ENCODE results near the gene ARL8A.

The ARL8A gene

GRCh38 chr1:202127061-202127460, 17.5 kb downstream of the ARL8A start:
- Histone ChIP-seq H3K27me3 (replicated peaks; ENCODE audit: control insufficient read depth, insufficient read depth, low read length, poor library complexity, severe bottlenecking) (no peaks in the 10 kb centered on the region), H3K36me3 (ENCODE audit: control insufficient read depth, insufficient read depth, low read length) (peaks cover under 1% of the 10 kb centered on the region), H3K4me1 (ENCODE audit: control insufficient read depth, insufficient read depth, low read length, poor library complexity, severe bottlenecking) (peaks cover 4% of the 10 kb centered on the region), H3K4me3 (ENCODE audit: insufficient read depth, low read depth, low read length, poor library complexity, severe bottlenecking) (no peak overlapping the region), H3K27ac (ENCODE audit: insufficient read depth, low read length, poor library complexity, severe bottlenecking) (no peak overlapping the region), H3K9me3 (ENCODE audit: control insufficient read depth, low read length) (no peaks in the 10 kb centered on the region)
- DNase-seq: no peak

DNA sequence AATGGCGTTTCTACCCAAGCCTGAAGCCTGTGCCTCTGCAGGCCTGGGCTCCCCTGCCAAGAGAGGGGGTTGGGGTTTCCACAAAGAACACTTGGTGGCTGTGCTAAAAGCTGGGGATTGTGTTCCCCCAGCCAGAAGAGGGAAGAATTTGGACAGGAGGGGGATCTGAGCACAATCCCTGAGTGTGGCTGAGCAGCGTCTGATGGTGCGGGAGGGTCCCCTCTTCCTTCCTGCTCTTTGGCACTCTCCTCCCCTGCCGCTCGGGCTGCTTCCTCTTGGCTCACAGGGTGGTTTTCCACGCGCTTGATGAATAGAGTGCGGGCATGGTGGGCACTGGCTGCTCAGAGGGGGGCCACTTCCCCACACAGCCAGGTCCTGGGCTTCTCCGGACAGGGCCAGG, 18.1 kb downstream of the ARL8A start:
- Histone ChIP-seq H3K36me3 (ENCODE audit: control insufficient read depth, insufficient read depth, low read length) (no peaks in the 10 kb centered on the region), H3K27ac (ENCODE audit: insufficient read depth, low read length, poor library complexity, severe bottlenecking) (no peak overlapping the region), H3K4me3 (ENCODE audit: insufficient read depth, low read depth, low read length, poor library complexity, severe bottlenecking) (no peak overlapping the region), H3K4me1 (ENCODE audit: control insufficient read depth, insufficient read depth, low read length, poor library complexity, severe bottlenecking) (no peaks in the 10 kb centered on the region), H3K27me3 (replicated peaks; ENCODE audit: control insufficient read depth, insufficient read depth, low read length, poor library complexity, severe bottlenecking) (no peaks in the 10 kb centered on the region), H3K9me3 (ENCODE audit: control insufficient read depth, low read length) (no peaks in the 10 kb centered on the region)
- DNase-seq: no peak

- H3K27ac ChIP-seq (ENCODE audit: insufficient read depth, low read length, poor library complexity, severe bottlenecking): no peak overlapping the region
- H3K4me1 ChIP-seq (ENCODE audit: control insufficient read depth, insufficient read depth, low read length, poor library complexity, severe bottlenecking): no peaks in the 10 kb centered on the region
- H3K4me3 ChIP-seq (ENCODE audit: insufficient read depth, low read depth, low read length, poor library complexity, severe bottlenecking): no peak overlapping the region
- no peaks in the 10 kb centered on the region for H3K9me3 ChIP-seq (ENCODE audit: control insufficient read depth, low read length)
- H3K36me3 ChIP-seq (ENCODE audit: control insufficient read depth, insufficient read depth, low read length): no peaks in the 10 kb centered on the region
- H3K27me3 ChIP-seq (replicated peaks; ENCODE audit: control insufficient read depth, insufficient read depth, low read length, poor library complexity, severe bottlenecking): no peaks in the 10 kb centered on the region
- no peak for DNase-seq
Measured at GRCh38 chr1:202125611-202126010, 18.9 kb downstream of the ARL8A start.

DNA sequence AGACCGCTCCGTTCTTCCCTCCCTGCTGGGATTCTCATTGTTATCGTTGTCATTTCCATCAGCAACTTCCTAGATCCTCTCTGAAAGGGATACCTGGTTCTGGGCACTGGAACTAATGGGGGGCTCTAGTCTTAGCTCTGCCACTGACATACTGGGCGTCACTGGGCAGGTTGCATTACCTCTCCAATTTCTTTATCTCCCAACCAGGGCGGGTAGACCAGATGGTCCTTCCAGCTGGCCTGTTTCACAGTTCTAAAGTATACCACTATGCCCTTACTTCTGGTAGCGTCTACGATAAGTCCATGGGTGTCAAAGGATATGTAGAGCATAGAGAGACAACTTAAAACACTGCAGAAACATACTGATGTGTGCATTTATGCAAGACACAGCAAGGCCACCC, 20.4 kb downstream of the ARL8A start:
- Histone ChIP-seq H3K4me3 (ENCODE audit: insufficient read depth, low read depth, low read length, poor library complexity, severe bottlenecking) (no peak overlapping the region), H3K9me3 (ENCODE audit: control insufficient read depth, low read length) (no peaks in the 10 kb centered on the region), H3K36me3 (ENCODE audit: control insufficient read depth, insufficient read depth, low read length) (no peaks in the 10 kb centered on the region), H3K4me1 (ENCODE audit: control insufficient read depth, insufficient read depth, low read length, poor library complexity, severe bottlenecking) (no peaks in the 10 kb centered on the region), H3K27ac (ENCODE audit: insufficient read depth, low read length, poor library complexity, severe bottlenecking) (no peak overlapping the region), H3K27me3 (replicated peaks; ENCODE audit: control insufficient read depth, insufficient read depth, low read length, poor library complexity, severe bottlenecking) (no peaks in the 10 kb centered on the region)
- DNase-seq: no peak

DNA sequence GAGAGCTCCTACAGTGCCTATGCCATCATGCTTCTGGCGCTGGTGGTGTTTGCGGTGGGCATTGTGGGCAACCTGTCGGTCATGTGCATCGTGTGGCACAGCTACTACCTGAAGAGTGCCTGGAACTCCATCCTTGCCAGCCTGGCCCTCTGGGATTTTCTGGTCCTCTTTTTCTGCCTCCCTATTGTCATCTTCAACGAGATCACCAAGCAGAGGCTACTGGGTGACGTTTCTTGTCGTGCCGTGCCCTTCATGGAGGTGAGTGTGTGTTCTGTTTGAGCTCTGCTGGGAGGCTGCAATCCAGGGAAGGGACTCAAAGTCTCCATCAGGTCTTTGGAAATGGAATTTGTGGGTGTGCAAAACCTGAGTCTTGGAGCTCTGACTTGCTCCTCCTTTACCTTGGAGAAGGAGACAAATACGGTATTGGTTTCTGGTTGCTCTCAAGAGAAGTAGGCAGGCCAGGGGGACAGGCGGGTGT, 21.2 kb downstream of the ARL8A start:
- DNase-seq: no peak

GRCh38 chr1:202122639-202123335, 21.8 kb downstream of the ARL8A start, which contains the start of gene GPR37L1:
GPR37L1 (plus strand) TSS chr1:202122917; CDS start chr1:202122964, 47 bp downstream.
- Histone ChIP-seq H3K9me3 (ENCODE audit: control insufficient read depth, low read length) (no peaks in the 10 kb centered on the region), H3K4me1 (ENCODE audit: control insufficient read depth, insufficient read depth, low read length, poor library complexity, severe bottlenecking) (no peaks in the 10 kb centered on the region), H3K27ac (ENCODE audit: insufficient read depth, low read length, poor library complexity, severe bottlenecking) (no peak within 1 kb of the TSS), H3K27me3 (replicated peaks; ENCODE audit: control insufficient read depth, insufficient read depth, low read length, poor library complexity, severe bottlenecking) (no peaks in the 10 kb centered on the region), H3K4me3 (ENCODE audit: insufficient read depth, low read depth, low read length, poor library complexity, severe bottlenecking) (no peak within 1 kb of the TSS), H3K36me3 (ENCODE audit: control insufficient read depth, insufficient read depth, low read length) (no peaks in the 10 kb centered on the region)
- DNase-seq: no peak

More for the DNA sequence above, 21.2 kb downstream of the ARL8A start:
- no peaks in the 10 kb centered on the region for H3K27me3 ChIP-seq (replicated peaks; ENCODE audit: control insufficient read depth, insufficient read depth, low read length, poor library complexity, severe bottlenecking)
- H3K4me3 ChIP-seq (ENCODE audit: insufficient read depth, low read depth, low read length, poor library complexity, severe bottlenecking): no peak overlapping the region
- no peaks in the 10 kb centered on the region for H3K36me3 ChIP-seq (ENCODE audit: control insufficient read depth, insufficient read depth, low read length)
- H3K27ac ChIP-seq (ENCODE audit: insufficient read depth, low read length, poor library complexity, severe bottlenecking): no peak overlapping the region
- H3K9me3 ChIP-seq (ENCODE audit: control insufficient read depth, low read length): no peaks in the 10 kb centered on the region
- no peaks in the 10 kb centered on the region for H3K4me1 ChIP-seq (ENCODE audit: control insufficient read depth, insufficient read depth, low read length, poor library complexity, severe bottlenecking)

DNA sequence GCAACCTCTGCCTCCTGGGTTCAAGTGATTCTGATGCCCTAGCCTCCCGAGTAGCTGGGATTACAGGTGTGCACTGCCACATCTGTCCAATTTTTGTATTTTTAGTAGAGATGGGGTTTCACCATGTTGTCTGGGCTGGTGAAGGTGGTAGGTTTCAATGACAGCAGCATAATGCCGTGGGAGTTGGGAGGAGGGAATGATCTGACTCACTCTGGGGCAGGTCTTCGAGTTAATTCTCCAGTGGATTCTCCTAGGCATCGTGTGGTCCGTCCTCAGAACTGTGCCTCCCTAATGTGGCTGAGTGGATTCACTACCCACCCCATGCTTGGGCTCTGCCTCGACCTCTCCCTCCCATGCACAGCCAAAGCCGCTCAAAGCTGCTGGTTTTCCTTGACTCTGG, 23.5 kb downstream of the ARL8A start:
- H3K4me1 ChIP-seq (ENCODE audit: control insufficient read depth, insufficient read depth, low read length, poor library complexity, severe bottlenecking): no peaks in the 10 kb centered on the region
- no peak for DNase-seq
- H3K36me3 ChIP-seq (ENCODE audit: control insufficient read depth, insufficient read depth, low read length): no peaks in the 10 kb centered on the region
- H3K27me3 ChIP-seq (replicated peaks; ENCODE audit: control insufficient read depth, insufficient read depth, low read length, poor library complexity, severe bottlenecking): no peaks in the 10 kb centered on the region
- H3K9me3 ChIP-seq (ENCODE audit: control insufficient read depth, low read length): no peaks in the 10 kb centered on the region
- no peak overlapping the region for H3K27ac ChIP-seq (ENCODE audit: insufficient read depth, low read length, poor library complexity, severe bottlenecking)
- H3K4me3 ChIP-seq (ENCODE audit: insufficient read depth, low read depth, low read length, poor library complexity, severe bottlenecking): no peak overlapping the region

DNA sequence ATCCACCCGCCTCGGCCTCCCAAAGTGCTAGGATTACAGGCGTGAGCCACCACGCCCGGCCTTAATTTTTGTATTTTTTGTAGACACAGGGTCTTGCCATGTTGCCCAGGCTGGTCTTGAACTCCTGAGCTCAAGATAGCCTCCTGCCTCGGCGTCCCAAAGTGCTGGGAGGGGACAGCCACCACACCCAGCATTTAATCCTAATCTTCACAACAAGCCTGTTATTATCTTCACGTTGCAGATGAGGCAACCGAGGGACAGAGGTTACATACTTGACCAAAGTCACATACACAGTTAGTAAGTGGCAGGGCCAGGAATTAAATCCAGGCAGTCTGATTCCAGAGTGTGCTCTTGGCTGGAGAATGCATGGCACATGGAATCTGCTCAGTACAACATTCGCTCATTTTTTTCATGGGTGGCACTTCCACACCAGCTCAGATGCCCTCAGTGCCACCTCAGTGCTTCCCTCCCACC, 26.6 kb downstream of the ARL8A start:
- no peak overlapping the region for H3K27ac ChIP-seq (ENCODE audit: insufficient read depth, low read length, poor library complexity, severe bottlenecking)
- H3K9me3 ChIP-seq (ENCODE audit: control insufficient read depth, low read length): no peaks in the 10 kb centered on the region
- no peaks in the 10 kb centered on the region for H3K36me3 ChIP-seq (ENCODE audit: control insufficient read depth, insufficient read depth, low read length)
- H3K4me3 ChIP-seq (ENCODE audit: insufficient read depth, low read depth, low read length, poor library complexity, severe bottlenecking): no peak overlapping the region
- no peaks in the 10 kb centered on the region for H3K27me3 ChIP-seq (replicated peaks; ENCODE audit: control insufficient read depth, insufficient read depth, low read length, poor library complexity, severe bottlenecking)
- H3K4me1 ChIP-seq (ENCODE audit: control insufficient read depth, insufficient read depth, low read length, poor library complexity, severe bottlenecking): no peaks in the 10 kb centered on the region
- DNase-seq: no peak

DNA sequence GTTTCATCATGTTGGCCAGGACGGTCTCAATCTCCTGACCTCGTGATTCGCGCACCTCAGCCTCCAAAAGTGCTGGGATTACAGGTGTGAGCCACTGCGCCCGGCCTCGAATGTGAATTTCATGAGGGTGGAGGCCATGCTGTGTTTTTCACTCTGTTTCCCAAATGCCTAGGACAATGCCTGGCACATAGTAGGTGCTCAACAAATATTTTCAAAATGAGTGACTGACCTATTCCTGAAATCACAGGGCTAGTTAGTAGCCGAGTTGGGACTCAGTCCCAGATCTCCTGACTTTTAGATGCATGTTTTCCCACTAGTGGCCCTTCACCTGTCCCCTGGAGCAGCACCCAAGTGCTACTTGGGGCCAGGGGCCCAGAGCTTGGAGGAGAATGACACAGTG, 28.2 kb downstream of the ARL8A start:
- Histone ChIP-seq H3K4me3 (ENCODE audit: insufficient read depth, low read depth, low read length, poor library complexity, severe bottlenecking) (no peak overlapping the region), H3K36me3 (ENCODE audit: control insufficient read depth, insufficient read depth, low read length) (no peaks in the 10 kb centered on the region), H3K9me3 (ENCODE audit: control insufficient read depth, low read length) (no peaks in the 10 kb centered on the region), H3K27me3 (replicated peaks; ENCODE audit: control insufficient read depth, insufficient read depth, low read length, poor library complexity, severe bottlenecking) (no peaks in the 10 kb centered on the region), H3K4me1 (ENCODE audit: control insufficient read depth, insufficient read depth, low read length, poor library complexity, severe bottlenecking) (no peaks in the 10 kb centered on the region), H3K27ac (ENCODE audit: insufficient read depth, low read length, poor library complexity, severe bottlenecking) (no peak overlapping the region)
- DNase-seq: no peak

DNA sequence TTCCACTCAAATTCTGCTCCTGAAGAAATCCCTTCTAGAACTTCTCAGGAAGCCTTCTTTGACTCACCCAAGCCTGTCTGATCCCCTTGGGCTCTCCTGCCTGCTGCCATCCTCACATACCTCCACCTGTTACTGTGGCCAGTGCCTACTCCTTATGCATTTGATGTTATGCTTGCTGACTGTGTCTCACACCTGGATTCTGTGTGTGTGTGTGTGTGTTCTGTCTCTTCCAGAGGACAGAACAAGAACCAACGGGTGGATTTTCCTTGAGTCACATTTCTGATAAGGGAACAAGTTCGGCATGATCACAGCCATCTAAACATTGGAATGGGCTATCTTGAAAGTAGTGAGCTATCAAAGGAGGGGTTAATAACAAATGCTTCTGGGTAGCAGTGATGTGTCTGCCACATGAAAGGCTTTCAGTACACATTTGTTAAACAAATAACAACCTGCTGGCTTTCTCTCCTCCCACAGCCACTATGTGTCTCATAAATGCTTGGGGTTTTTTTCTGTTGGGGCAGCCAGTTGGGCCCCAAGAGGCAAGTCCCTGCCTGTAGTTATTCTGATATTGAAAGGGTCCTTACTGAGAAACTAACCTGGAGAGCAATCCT, 30.7 kb downstream of the ARL8A start:
- no peak for DNase-seq
- H3K4me1 ChIP-seq (ENCODE audit: control insufficient read depth, insufficient read depth, low read length, poor library complexity, severe bottlenecking): no peaks in the 10 kb centered on the region
- H3K9me3 ChIP-seq (ENCODE audit: control insufficient read depth, low read length): no peaks in the 10 kb centered on the region
- H3K27me3 ChIP-seq (replicated peaks; ENCODE audit: control insufficient read depth, insufficient read depth, low read length, poor library complexity, severe bottlenecking): no peaks in the 10 kb centered on the region
- H3K27ac ChIP-seq (ENCODE audit: insufficient read depth, low read length, poor library complexity, severe bottlenecking): no peak overlapping the region
- no peak overlapping the region for H3K4me3 ChIP-seq (ENCODE audit: insufficient read depth, low read depth, low read length, poor library complexity, severe bottlenecking)
- H3K36me3 ChIP-seq (ENCODE audit: control insufficient read depth, insufficient read depth, low read length): no peaks in the 10 kb centered on the region

Measured in effector memory CD4-positive, alpha-beta T cell (primary cell).